HUES6 (cell line): Measurements from ENCODE around the gene CYP4F11.
A peak's percentile ranks its signal among the peaks of the same experiment; 100 is the strongest.
"Not testable (repeated sequence)": the region's sequence is repeated elsewhere in the genome, so short reads cannot be mapped to it uniquely, and the experiment has no call there.

Experiments
- H3K27ac ChIP-seq: 2 replicates; pipeline ENCODE4 v1.7.0; 2013; ENCODE audit warnings: low read depth, mild to moderate bottlenecking, low read length, inconsistent platforms
- H3K27me3 ChIP-seq: 2 replicates; pipeline ENCODE4 v1.6.1; 2013; ENCODE audit warnings: low read length; ENCODE audit not compliant: control insufficient read depth, insufficient read depth
- H3K36me3 ChIP-seq: 2 replicates; pipeline ENCODE4 v1.6.1; 2013; ENCODE audit warnings: low read length; ENCODE audit not compliant: control insufficient read depth, insufficient read depth
- H3K4me1 ChIP-seq: 2 replicates; pipeline ENCODE4 v1.6.1; 2013; ENCODE audit warnings: low read length; ENCODE audit not compliant: control insufficient read depth, insufficient read depth
- H3K4me3 ChIP-seq: 2 replicates; pipeline ENCODE4 v1.5.1; 2013; ENCODE audit warnings: low read depth, low read length
- H3K9ac ChIP-seq: one replicate; pipeline ENCODE4 v1.6.1; 2013; ENCODE audit warnings: mild to moderate bottlenecking, low read length
- H3K9me3 ChIP-seq: 2 replicates; pipeline ENCODE4 v1.6.1; 2013; ENCODE audit warnings: low read depth, low read length; ENCODE audit not compliant: control insufficient read depth, insufficient read depth

Gene CYP4F11

GRCh38 chr19:15899561-15899960 is 34.8 kb downstream of the CYP4F11 start:
- not testable (repeated sequence) for H3K9ac ChIP-seq, H3K4me1 ChIP-seq, H3K27ac ChIP-seq, H3K36me3 ChIP-seq
- Histone ChIP-seq H3K9me3 (peaks cover 11% of the 10 kb centered on the region; the same call in 1 of the 2 replicates), H3K27me3 (peaks cover 12% of the 10 kb centered on the region), H3K4me3 (peak overlapping the region; percentile 44)

GRCh38 chr19:15897738-15898276 is 36.5 kb downstream of the CYP4F11 start, which contains the start of gene CYP4F2:
Gene CYP4F2 (minus strand): TSS chr19:15898074. CDS start chr19:15897611, 463 bp downstream.
- peaks cover 8% of the 10 kb centered on the region; the same call in 1 of the 2 replicates for H3K9me3 ChIP-seq
- H3K9ac ChIP-seq, result no peak within 1 kb of the TSS
- no peak within 1 kb of the TSS for H3K4me3 ChIP-seq
- no peaks in the 10 kb centered on the region for H3K4me1 ChIP-seq
- peaks cover 12% of the 10 kb centered on the region for H3K27me3 ChIP-seq
- no peaks in the 10 kb centered on the region for H3K36me3 ChIP-seq
- no peak within 1 kb of the TSS for H3K27ac ChIP-seq

- no peaks in the 10 kb centered on the region for H3K4me1 ChIP-seq
- H3K9me3 ChIP-seq, result peaks cover 12% of the 10 kb centered on the region; the same call in 1 of the 2 replicates
Observed at GRCh38 chr19:15897026-15897737, 37.1 kb downstream of the CYP4F11 start.

GRCh38 chr19:15895876-15896430 is 38.4 kb downstream of the CYP4F11 start:
- Histone ChIP-seq H3K4me1 (no peaks in the 10 kb centered on the region), H3K9ac (no peak overlapping the region), H3K36me3 (no peaks in the 10 kb centered on the region), H3K27ac (no peak overlapping the region), H3K4me3 (no peak overlapping the region), H3K9me3 (peaks cover 7% of the 10 kb centered on the region; the same call in 1 of the 2 replicates), H3K27me3 (peaks cover 6% of the 10 kb centered on the region)

More at GRCh38 chr19:15897026-15897737, 37.1 kb downstream of the CYP4F11 start:
- Histone ChIP-seq H3K27me3 (peaks cover 12% of the 10 kb centered on the region), H3K4me3 (no peak overlapping the region), H3K27ac (no peak overlapping the region), H3K9ac (no peak overlapping the region), H3K36me3 (no peaks in the 10 kb centered on the region)

- H3K27me3 ChIP-seq, result peaks cover 9% of the 10 kb centered on the region
- no peak overlapping the region for H3K9ac ChIP-seq
- no peak overlapping the region for H3K27ac ChIP-seq
- peaks cover 4% of the 10 kb centered on the region; the same call in 1 of the 2 replicates for H3K9me3 ChIP-seq
- no peaks in the 10 kb centered on the region for H3K36me3 ChIP-seq
- no peaks in the 10 kb centered on the region for H3K4me1 ChIP-seq
- no peak overlapping the region for H3K4me3 ChIP-seq
Observed at GRCh38 chr19:15894359-15894758, 40.0 kb downstream of the CYP4F11 start.

- Histone ChIP-seq H3K9ac (no peak overlapping the region), H3K27ac (no peak overlapping the region), H3K4me1 (no peaks in the 10 kb centered on the region), H3K27me3 (peaks cover 9% of the 10 kb centered on the region), H3K4me3 (no peak overlapping the region), H3K9me3 (peaks cover 4% of the 10 kb centered on the region; the same call in 1 of the 2 replicates), H3K36me3 (no peaks in the 10 kb centered on the region)
Observed at GRCh38 chr19:15893477-15893876, 40.9 kb downstream of the CYP4F11 start.

- no peak overlapping the region for H3K4me3 ChIP-seq
- H3K9ac ChIP-seq, result no peak overlapping the region
- H3K36me3 ChIP-seq, result no peaks in the 10 kb centered on the region
- H3K4me1 ChIP-seq, result no peaks in the 10 kb centered on the region
- peaks cover 4% of the 10 kb centered on the region; the same call in 1 of the 2 replicates for H3K9me3 ChIP-seq
- H3K27ac ChIP-seq, result no peak overlapping the region
- peaks cover 9% of the 10 kb centered on the region for H3K27me3 ChIP-seq
Observed at GRCh38 chr19:15892012-15892411, 42.3 kb downstream of the CYP4F11 start.

- no peaks in the 10 kb centered on the region for H3K4me1 ChIP-seq
- H3K9ac ChIP-seq, result no peak overlapping the region
- no peak overlapping the region for H3K4me3 ChIP-seq
- peaks cover 4% of the 10 kb centered on the region; the same call in 1 of the 2 replicates for H3K9me3 ChIP-seq
- no peak overlapping the region for H3K27ac ChIP-seq
- H3K27me3 ChIP-seq, result peaks cover 9% of the 10 kb centered on the region
- H3K36me3 ChIP-seq, result no peaks in the 10 kb centered on the region
Observed at GRCh38 chr19:15891434-15891833, 42.9 kb downstream of the CYP4F11 start.

GRCh38 chr19:15889339-15889738 is 45.0 kb downstream of the CYP4F11 start:
- H3K9ac ChIP-seq, H3K27ac ChIP-seq, H3K36me3 ChIP-seq, H3K9me3 ChIP-seq, H3K4me3 ChIP-seq, H3K4me1 ChIP-seq: not testable (repeated sequence)
- H3K27me3 ChIP-seq, result peaks cover 16% of the 10 kb centered on the region

GRCh38 chr19:15885919-15886318 is 48.4 kb downstream of the CYP4F11 start:
- Histone ChIP-seq H3K9me3 (peaks cover 1% of the 10 kb centered on the region; the same call in 1 of the 2 replicates), H3K4me3 (no peak overlapping the region), H3K4me1 (no peaks in the 10 kb centered on the region), H3K27ac (no peak overlapping the region), H3K36me3 (no peaks in the 10 kb centered on the region), H3K9ac (no peak overlapping the region), H3K27me3 (peaks cover 20% of the 10 kb centered on the region)

GRCh38 chr19:15885167-15885566 is 49.2 kb downstream of the CYP4F11 start:
- Histone ChIP-seq H3K9me3 (peaks cover 3% of the 10 kb centered on the region; the same call in 1 of the 2 replicates), H3K27me3 (peaks cover 16% of the 10 kb centered on the region), H3K4me1 (no peaks in the 10 kb centered on the region), H3K36me3 (no peaks in the 10 kb centered on the region), H3K27ac (no peak overlapping the region), H3K4me3 (no peak overlapping the region), H3K9ac (no peak overlapping the region)
